Stomach smooth muscle (tissue), 2 donors: Measurements from ENCODE around the gene POU4F3.
"Not testable (repeated sequence)": the region's sequence is repeated elsewhere in the genome, so short reads cannot be mapped to it uniquely, and the experiment has no call there.

Source experiments
- H3K27ac ChIP-seq: one replicate; pipeline ENCODE4 v1.7.0; 2013; ENCODE audit warnings: mild to moderate bottlenecking, low read length, inconsistent platforms
- H3K27me3 ChIP-seq, 2 donors: one replicate each; pipeline ENCODE4 v1.7.0; 2013; ENCODE audit warnings: low read length in 2 of 2; ENCODE audit not compliant: insufficient read depth in 2 of 2, control insufficient read depth in 1 of 2
- H3K36me3 ChIP-seq, 2 donors: one replicate each; pipeline ENCODE4 v1.7.0; 2013; ENCODE audit warnings: low read length in 2 of 2; ENCODE audit not compliant: control insufficient read depth in 2 of 2, insufficient read depth in 2 of 2
- H3K4me1 ChIP-seq: one replicate; pipeline ENCODE4 v1.7.0; 2013; ENCODE audit warnings: low read length; ENCODE audit not compliant: control insufficient read depth, insufficient read depth
- H3K4me3 ChIP-seq, 2 donors: one replicate each; pipeline ENCODE4 v1.7.0; 2013; ENCODE audit warnings: low read length in 2 of 2
- H3K9ac ChIP-seq, 2 donors: one replicate each; pipeline ENCODE4 v1.7.0; 2013; ENCODE audit warnings: low read length in 2 of 2, mild to moderate bottlenecking in 1 of 2
- H3K9me3 ChIP-seq, 2 donors: one replicate each; pipeline ENCODE4 v1.7.0; 2013; ENCODE audit warnings: low read length in 2 of 2; ENCODE audit not compliant: control insufficient read depth in 2 of 2
- donor health status: healthy.
- donor health status: Pancreatic carcinoma.

The POU4F3 gene

GRCh38 chr5:146338774-146339714 lies at the start of gene POU4F3:
Gene POU4F3 (plus strand): TSS chr5:146338839. CDS start chr5:146339113, 274 bp downstream.
- Histone ChIP-seq H3K36me3 (no peaks in the 10 kb centered on the region), H3K4me1 (peaks cover 6% of the 10 kb centered on the region), H3K27me3 (peaks cover 75 to 84% of the 10 kb centered on the region in 2 donors)

DNA sequence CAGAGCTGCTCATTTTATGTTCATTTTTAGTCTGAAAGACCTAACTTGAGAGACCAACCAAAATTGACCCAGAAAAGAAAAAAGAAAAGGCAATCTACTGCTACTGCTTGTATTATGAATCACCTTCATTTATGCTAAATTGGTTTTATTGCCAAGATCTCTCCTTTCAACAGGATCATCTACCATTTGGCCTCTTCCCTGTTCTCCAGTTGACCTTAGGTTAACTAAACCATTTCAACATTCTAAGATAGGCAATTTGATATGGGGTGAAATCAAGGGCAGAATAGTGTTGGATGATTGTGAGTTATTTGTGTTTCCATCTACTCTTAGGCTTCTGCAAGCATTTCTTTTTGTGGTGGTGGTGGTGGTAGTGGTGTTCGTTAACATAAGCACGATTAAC lies 48.3 kb upstream of the POU4F3 start:
- no peaks in the 10 kb centered on the region for H3K27me3 ChIP-seq
- H3K27ac ChIP-seq = no peak overlapping the region
- no peaks in the 10 kb centered on the region for H3K9me3 ChIP-seq
- no peak overlapping the region for H3K9ac ChIP-seq
- H3K36me3 ChIP-seq = peaks cover 0 to 3% of the 10 kb centered on the region in 2 donors
- H3K4me3 ChIP-seq = no peak overlapping the region
- H3K4me1 ChIP-seq = no peaks in the 10 kb centered on the region

More at GRCh38 chr5:146338774-146339714, at the start of gene POU4F3:
- H3K9ac ChIP-seq = no peak within 1 kb of the TSS
- no peak within 1 kb of the TSS for H3K27ac ChIP-seq
- no peak within 1 kb of the TSS for H3K4me3 ChIP-seq
- no peaks in the 10 kb centered on the region for H3K9me3 ChIP-seq

- H3K4me1 ChIP-seq = no peaks in the 10 kb centered on the region
- peaks cover 0 to 3% of the 10 kb centered on the region in 2 donors for H3K36me3 ChIP-seq
- H3K27me3 ChIP-seq = no peaks in the 10 kb centered on the region
- H3K9me3 ChIP-seq = no peaks in the 10 kb centered on the region
- H3K4me3 ChIP-seq = no peak overlapping the region
- no peak overlapping the region for H3K9ac ChIP-seq
- no peak overlapping the region for H3K27ac ChIP-seq
Observed at GRCh38 chr5:146291421-146292074, 47.1 kb upstream of the POU4F3 start.

GRCh38 chr5:146296245-146296644 lies 42.4 kb upstream of the POU4F3 start:
- Histone ChIP-seq H3K27ac (no peak overlapping the region), H3K4me3 (no peak overlapping the region), H3K27me3 (no peaks in the 10 kb centered on the region), H3K36me3 (no peaks in the 10 kb centered on the region), H3K9me3 (no peaks in the 10 kb centered on the region), H3K9ac (no peak overlapping the region), H3K4me1 (no peaks in the 10 kb centered on the region)

GRCh38 chr5:146298920-146299319 lies 39.7 kb upstream of the POU4F3 start:
- H3K4me1 ChIP-seq, H3K9ac ChIP-seq: not testable (repeated sequence)

DNA sequence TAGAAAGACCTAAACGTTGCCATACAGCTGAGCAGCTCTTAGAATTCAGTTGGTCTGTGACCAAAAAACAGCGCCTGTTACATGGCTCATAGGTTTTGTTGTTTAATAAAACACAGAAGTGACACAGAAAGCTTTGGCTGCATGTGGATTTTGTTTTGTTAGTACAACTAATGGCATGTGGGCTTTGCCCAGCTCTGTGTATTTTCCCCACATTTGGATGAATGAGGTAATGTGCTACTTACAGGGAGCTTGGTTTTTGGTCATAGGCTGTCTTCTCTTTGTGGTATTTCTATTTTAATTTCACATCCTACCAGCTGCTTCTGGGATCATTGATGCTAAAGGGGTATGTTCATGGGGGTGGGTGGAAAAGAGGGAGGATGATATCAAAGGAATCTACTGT lies 37.0 kb upstream of the POU4F3 start:
- no peak overlapping the region for H3K27ac ChIP-seq
- H3K4me3 ChIP-seq = no peak overlapping the region
- H3K4me1 ChIP-seq = no peaks in the 10 kb centered on the region
- no peak overlapping the region for H3K9ac ChIP-seq
- no peaks in the 10 kb centered on the region for H3K27me3 ChIP-seq
- H3K36me3 ChIP-seq = no peaks in the 10 kb centered on the region
- H3K9me3 ChIP-seq = no peaks in the 10 kb centered on the region

More at GRCh38 chr5:146298920-146299319, 39.7 kb upstream of the POU4F3 start:
- H3K27ac ChIP-seq, H3K36me3 ChIP-seq, H3K27me3 ChIP-seq, H3K9me3 ChIP-seq, H3K4me3 ChIP-seq: not testable (repeated sequence)

GRCh38 chr5:146302406-146302805 lies 36.2 kb upstream of the POU4F3 start:
- Histone ChIP-seq H3K9ac (no peak overlapping the region), H3K27me3 (peaks cover 0 to 1% of the 10 kb centered on the region in 2 donors), H3K27ac (no peak overlapping the region), H3K9me3 (no peaks in the 10 kb centered on the region), H3K4me3 (no peak overlapping the region), H3K4me1 (no peaks in the 10 kb centered on the region), H3K36me3 (no peaks in the 10 kb centered on the region)

DNA sequence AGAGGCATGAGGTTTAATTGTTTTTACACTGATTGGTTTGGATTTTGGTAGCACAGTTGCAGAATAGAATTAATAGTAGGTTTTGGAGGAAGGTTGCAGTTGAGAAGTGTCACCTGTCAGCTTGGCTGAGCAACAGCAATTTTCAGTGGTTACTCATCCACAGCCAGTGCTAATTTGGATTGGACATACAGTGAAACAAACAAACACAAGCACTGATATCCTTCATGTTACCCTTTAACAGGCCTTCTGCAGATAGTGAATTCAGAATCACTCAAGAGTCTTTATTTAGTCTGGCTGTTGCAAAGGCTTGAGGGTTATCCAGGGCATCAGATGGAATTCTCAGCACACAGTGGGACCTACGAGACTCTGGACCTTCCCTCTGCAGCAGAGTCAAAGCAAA lies 31.8 kb upstream of the POU4F3 start:
- no peaks in the 10 kb centered on the region for H3K9me3 ChIP-seq

DNA sequence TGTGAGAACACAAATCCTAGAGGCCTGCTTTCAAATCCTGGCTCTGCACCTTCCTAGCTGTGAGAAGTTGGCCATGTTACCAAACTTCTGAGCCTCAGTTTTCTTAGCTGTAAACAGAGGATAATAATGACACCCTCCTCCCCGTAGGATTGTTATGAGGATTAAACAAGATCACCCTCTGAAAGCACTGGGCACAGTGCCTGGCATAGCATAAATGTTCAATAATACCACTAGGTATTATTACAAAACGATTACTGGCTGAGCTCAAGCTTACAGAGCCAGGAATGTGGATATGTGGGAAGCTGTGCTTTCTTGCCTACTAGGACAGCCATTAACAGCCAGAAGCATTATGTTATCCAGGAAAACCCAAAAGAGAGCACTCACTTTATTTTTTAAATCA lies 30.8 kb upstream of the POU4F3 start:
- peaks cover 0 to 5% of the 10 kb centered on the region in 2 donors for H3K27me3 ChIP-seq
- H3K27ac ChIP-seq = no peak overlapping the region
- no peaks in the 10 kb centered on the region for H3K4me1 ChIP-seq
- H3K4me3 ChIP-seq = no peak overlapping the region
- no peaks in the 10 kb centered on the region for H3K9me3 ChIP-seq
- no peak overlapping the region for H3K9ac ChIP-seq
- H3K36me3 ChIP-seq = no peaks in the 10 kb centered on the region

More for the DNA sequence above, 31.8 kb upstream of the POU4F3 start:
- Histone ChIP-seq H3K36me3 (no peaks in the 10 kb centered on the region), H3K27ac (no peak overlapping the region), H3K27me3 (peaks cover 0 to 5% of the 10 kb centered on the region in 2 donors), H3K4me1 (no peaks in the 10 kb centered on the region), H3K4me3 (no peak overlapping the region), H3K9ac (no peak overlapping the region)

DNA sequence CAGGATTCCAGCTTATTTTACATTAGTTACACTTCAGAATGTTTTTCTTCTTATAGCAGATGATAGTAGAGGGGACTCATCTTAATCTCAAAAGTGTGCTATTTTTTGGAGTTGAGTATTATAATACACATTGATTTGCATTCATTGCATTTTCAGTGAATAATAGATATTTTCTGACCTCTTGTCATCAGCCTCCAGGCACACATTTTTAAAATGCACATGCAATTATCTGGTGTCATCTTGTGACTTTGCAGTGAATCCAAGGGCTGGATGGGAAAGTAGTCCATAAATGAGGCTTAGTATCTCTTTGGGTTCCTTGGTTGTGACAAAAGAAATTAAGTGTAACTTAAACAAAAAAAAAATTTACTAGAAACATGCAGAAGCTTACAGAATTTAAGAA lies 28.1 kb upstream of the POU4F3 start:
- H3K36me3 ChIP-seq = no peaks in the 10 kb centered on the region
- no peaks in the 10 kb centered on the region for H3K9me3 ChIP-seq
- H3K27ac ChIP-seq = no peak overlapping the region
- no peak overlapping the region for H3K9ac ChIP-seq
- no peak overlapping the region for H3K4me3 ChIP-seq
- H3K4me1 ChIP-seq = no peaks in the 10 kb centered on the region
- H3K27me3 ChIP-seq = peaks cover 0 to 5% of the 10 kb centered on the region in 2 donors
